GM20000 (cell line): Measurements from ENCODE around the gene CCR8.

Source experiments
- DNase-seq: peaks from one replicate; pipeline ENCODE4 v3.0.0; 2012; ENCODE audit warnings: low spot score
- CTCF ChIP-seq: IDR thresholded peaks from 2 replicates; pipeline ENCODE4 v1.5.1; 2012; ENCODE audit warnings: mild to moderate bottlenecking, control low read depth; ENCODE audit errors: extremely low read depth, missing control alignments

CCR8 gene, protein sequence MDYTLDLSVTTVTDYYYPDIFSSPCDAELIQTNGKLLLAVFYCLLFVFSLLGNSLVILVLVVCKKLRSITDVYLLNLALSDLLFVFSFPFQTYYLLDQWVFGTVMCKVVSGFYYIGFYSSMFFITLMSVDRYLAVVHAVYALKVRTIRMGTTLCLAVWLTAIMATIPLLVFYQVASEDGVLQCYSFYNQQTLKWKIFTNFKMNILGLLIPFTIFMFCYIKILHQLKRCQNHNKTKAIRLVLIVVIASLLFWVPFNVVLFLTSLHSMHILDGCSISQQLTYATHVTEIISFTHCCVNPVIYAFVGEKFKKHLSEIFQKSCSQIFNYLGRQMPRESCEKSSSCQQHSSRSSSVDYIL

DNA sequence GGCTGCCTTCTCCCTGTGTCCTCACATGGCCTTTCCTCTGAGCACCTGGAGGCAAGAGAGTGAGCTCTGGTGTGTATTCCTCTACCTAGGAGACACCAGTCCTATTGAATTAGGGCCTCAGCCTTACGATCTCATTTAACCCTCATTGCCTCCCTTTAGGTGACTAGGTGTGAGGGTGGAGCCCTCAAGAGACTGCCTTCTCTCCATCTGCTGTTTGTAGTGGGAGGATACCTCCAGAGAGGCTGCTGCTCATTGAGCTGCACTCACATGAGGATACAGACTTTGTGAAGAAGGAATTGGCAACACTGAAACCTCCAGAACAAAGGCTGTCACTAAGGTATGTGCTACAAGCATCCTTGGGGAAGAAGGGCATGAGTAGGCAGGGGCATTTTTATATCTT lies at the start of gene CCR8:
TSS of gene CCR8 (plus strand) at position 217 of the 400 bp plus-strand sequence. CDS start 2,623 bp downstream, outside the sequence.
- DNase-seq, result no peak
- TF ChIP-seq CTCF, result no peak

DNA sequence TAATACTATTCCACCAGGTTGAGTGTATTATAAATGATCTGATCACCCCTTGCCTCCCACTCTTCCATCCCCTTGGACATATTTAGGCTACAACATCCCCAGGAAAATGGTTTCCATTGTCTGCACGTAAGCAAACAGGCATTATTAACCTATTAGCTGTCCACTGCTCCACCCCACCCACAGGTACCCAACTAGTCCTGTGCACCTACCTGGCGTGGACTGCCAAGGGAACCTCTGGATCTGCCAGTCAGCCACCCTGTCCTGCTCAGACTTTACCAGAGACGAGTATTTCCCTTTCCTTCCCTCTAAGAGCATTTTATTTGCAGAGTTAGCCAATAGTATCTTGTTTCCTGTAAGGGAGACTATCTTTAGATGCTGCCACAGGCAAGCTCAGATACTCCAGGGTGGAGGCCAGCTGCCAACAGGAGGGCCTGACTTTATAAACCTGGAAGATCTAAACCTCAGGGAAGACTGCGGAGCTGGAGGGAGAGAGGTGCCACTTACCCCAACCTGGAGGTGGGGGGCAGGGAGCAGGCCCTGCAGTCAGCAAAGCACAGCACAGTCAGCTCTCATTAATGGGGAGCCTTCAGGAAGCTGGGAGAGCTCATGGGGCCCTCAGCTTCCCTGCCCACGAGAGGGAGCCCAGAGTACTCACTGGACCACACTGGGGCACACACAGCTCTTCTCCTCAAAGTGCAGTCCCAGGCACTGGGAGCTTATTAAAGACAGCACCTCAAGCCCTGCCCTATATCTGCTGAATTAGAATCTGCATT lies 49.6 kb upstream of the CCR8 start, which contains the start of gene CX3CR1:
TSS of gene CX3CR1 (minus strand) at position 292 of the 773 bp plus-strand sequence. CDS start 13,527 bp downstream, outside the sequence.
- no peak for TF ChIP-seq CTCF
- DNase-seq, result no peak

DNA sequence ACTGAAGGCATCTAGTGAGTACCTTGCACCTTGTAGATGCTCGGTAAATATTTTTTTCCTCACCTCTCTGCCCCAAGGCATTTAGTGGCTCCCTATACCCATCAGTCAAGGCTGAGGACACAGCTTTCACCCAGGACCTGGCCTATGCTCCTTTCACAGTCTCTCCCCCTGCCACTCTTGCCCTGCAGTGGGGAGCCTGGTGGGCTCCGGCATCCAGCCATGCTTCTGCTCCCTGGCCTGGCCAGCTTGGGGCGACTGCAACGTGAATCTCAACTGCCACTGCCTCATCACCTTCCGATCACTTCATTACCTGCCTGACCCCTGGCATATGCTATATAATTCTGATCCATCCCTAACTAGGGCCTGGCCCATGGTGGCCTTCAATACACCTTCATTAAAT lies 48.9 kb upstream of the CCR8 start:
- no peak for TF ChIP-seq CTCF
- no peak for DNase-seq

DNA sequence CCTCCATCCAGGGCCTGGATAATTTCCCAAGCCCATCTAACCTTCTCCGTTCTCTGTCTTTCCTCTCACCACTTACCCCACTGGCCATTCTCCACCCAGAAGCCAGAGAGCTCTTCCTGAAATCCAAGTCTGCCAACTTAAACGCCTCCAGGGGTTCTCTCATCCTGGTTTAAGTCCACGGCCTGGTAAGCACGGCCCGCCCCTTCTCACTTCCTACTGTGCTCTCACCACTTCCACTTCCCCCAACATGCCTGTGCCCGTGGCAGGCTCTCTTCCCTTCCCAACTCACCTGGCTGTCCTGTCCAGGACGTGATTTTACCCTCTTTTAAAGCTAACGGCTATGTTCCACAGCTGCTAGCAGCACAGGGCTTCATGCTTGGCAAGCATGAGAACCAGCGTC lies 48.0 kb upstream of the CCR8 start:
- DNase-seq, result no peak
- TF ChIP-seq CTCF, result no peak

DNA sequence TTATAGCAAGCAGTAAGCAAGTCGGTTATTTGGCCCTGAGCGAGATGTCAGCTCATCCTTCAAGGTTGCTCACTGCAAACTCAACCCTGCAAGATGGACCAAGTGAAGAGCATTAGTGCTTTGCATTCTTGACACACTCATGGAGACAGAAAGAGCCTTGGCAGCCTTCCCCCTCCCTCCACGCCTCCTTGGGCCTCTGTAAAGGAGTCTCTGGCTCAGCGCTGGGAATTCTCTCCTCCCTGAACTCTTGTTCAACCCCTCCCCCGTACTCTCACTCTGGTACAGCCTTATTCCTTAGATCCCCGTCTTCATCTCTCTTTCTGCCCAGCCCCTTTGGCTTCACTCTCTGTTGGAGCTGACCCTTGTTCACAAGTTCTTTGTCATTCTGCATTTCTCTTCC lies 47.5 kb upstream of the CCR8 start:
- TF ChIP-seq CTCF, result no peak

DNA sequence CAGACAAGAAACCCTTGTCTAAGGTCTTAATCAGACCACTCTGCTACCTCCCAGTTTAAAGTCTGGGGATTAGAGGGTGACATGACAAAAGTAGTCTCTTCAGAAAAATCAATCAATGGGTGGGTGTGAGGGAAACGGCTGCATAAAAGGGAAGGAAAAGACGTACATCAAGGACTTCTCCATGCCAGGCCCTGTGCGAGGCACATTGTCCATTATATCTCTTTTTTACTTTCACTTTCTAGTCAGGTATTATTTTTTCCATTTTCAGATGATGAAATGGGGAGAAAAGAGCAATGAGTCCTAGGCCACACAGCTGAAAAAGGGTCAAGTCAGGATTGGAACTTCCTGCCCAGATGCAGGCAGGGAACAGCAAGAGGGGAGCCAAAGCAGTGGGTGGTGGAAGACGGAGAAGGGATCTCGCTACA lies 45.0 kb upstream of the CCR8 start:
- no peak for DNase-seq
- TF ChIP-seq CTCF, result no peak

More for the DNA sequence above, 47.5 kb upstream of the CCR8 start:
- DNase-seq, result no peak

DNA sequence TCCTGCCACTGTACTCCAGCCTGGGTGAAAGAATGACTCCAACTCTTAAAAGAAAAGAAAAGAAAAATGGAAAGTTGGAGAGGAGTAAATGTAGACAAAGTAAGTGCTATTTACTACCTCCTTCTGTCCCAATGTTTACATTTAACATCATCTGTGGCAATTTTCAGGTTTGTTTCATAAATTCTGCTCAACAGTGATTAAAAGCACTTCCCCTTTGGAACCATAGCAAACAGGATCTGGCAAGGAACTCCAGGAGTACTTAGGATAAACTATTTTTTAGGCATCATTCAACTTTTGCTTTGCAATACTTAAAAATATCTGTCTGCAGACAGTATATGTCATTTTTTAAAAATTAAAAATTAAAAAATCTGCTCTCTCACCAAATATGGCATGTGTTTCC lies 44.2 kb upstream of the CCR8 start:
- DNase-seq, result no peak
- TF ChIP-seq CTCF, result no peak
